OCI-LY1 (cell line): Measurements from ENCODE around the gene ATAD3A.
"Not testable (repeated sequence)": the region's sequence is repeated elsewhere in the genome, so short reads cannot be mapped to it uniquely, and the experiment has no call there.

ENCODE experiments used
- EZH2 ChIP-seq: fragments of 200-600 bp; sonication (generic), shearing (Covaris generic); IDR thresholded peaks from 2 replicates; pipeline ENCODE4 v1.8.0; 2017; ENCODE audit warnings: borderline replicate concordance, mixed run types, mild to moderate bottlenecking, antibody characterized with exemption, low read length, moderate library complexity, mixed read lengths
- TF ChIP-seq, protein P1 (sequence below): fragments of 200-600 bp; sonication (generic), shearing (Covaris generic); IDR thresholded peaks from 2 replicates; pipeline ENCODE4 v1.5.1; 2017; ENCODE audit warnings: mild to moderate bottlenecking, antibody characterized with exemption, low read length, moderate library complexity, mixed read lengths

- TF ChIP-seq, protein P1, sequence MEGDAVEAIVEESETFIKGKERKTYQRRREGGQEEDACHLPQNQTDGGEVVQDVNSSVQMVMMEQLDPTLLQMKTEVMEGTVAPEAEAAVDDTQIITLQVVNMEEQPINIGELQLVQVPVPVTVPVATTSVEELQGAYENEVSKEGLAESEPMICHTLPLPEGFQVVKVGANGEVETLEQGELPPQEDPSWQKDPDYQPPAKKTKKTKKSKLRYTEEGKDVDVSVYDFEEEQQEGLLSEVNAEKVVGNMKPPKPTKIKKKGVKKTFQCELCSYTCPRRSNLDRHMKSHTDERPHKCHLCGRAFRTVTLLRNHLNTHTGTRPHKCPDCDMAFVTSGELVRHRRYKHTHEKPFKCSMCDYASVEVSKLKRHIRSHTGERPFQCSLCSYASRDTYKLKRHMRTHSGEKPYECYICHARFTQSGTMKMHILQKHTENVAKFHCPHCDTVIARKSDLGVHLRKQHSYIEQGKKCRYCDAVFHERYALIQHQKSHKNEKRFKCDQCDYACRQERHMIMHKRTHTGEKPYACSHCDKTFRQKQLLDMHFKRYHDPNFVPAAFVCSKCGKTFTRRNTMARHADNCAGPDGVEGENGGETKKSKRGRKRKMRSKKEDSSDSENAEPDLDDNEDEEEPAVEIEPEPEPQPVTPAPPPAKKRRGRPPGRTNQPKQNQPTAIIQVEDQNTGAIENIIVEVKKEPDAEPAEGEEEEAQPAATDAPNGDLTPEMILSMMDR = not testable (repeated sequence)
- not testable (repeated sequence) for TF ChIP-seq EZH2
Observed at GRCh38 chr1:1557688-1558087, 45.7 kb downstream of the ATAD3A start.
